SK-N-SH treated with all-trans-retinoic acid at 6 μM for 48 hours (cell line): ENCODE measurements around the gene FAM161B.
A peak's percentile ranks its signal among the peaks of the same experiment; 100 is the strongest.

Source experiments
- ATAC-seq: fragments of 200-7000 bp; cut with Tn5 transposase; 3 replicates; pipeline ENCODE4 v1.9.1; 2020; ENCODE audit warnings: mild to moderate bottlenecking, moderate library complexity
- ARNTL ChIP-seq: fragments of 450-650 bp; formaldehyde crosslinking; IDR thresholded peaks from 2 replicates; pipeline ENCODE4 v1.5.0; 2020; ENCODE audit warnings: low read depth, mild to moderate bottlenecking, moderate library complexity, borderline replicate concordance
- CREB5 ChIP-seq: fragments of 250-450 bp; sonication (Bioruptor Pico); IDR thresholded peaks from 2 replicates; pipeline ENCODE4 v1.5.1; 2020; ENCODE audit warnings: low read depth, mild to moderate bottlenecking, moderate library complexity
- CSDC2 ChIP-seq: fragments of 250-450 bp; sonication (Bioruptor Pico); IDR thresholded peaks from 2 replicates; pipeline ENCODE4 v1.5.0; 2020; ENCODE audit warnings: mild to moderate bottlenecking, moderate library complexity
- GLIS3 ChIP-seq: fragments of 250-450 bp; sonication (Bioruptor Pico); IDR thresholded peaks from 2 replicates; pipeline ENCODE4 v1.5.0; 2020; ENCODE audit warnings: mild to moderate bottlenecking, moderate library complexity
- ISL1 ChIP-seq: fragments of 250-450 bp; sonication (Bioruptor Pico); IDR thresholded peaks from 2 replicates; pipeline ENCODE4 v2.1.2; 2022; ENCODE audit warnings: mild to moderate bottlenecking, moderate library complexity
- OSR1 ChIP-seq: fragments of 250-450 bp; sonication (Bioruptor Pico); IDR thresholded peaks from 2 replicates; pipeline ENCODE4 v1.8.0; 2022; ENCODE audit warnings: moderate library complexity, mild to moderate bottlenecking, inconsistent platforms
- PATZ1 ChIP-seq: fragments of 250-450 bp; sonication (Bioruptor Pico); IDR thresholded peaks from 2 replicates; pipeline ENCODE4 v1.8.0; 2020; ENCODE audit warnings: mild to moderate bottlenecking, moderate library complexity, borderline replicate concordance
- PPARA ChIP-seq: fragments of 250-450 bp; sonication (Bioruptor Pico); IDR thresholded peaks from 2 replicates; pipeline ENCODE4 v1.5.0; 2020; ENCODE audit warnings: mild to moderate bottlenecking, borderline replicate concordance
- RARB ChIP-seq: fragments of 250-450 bp; sonication (Bioruptor Pico); IDR thresholded peaks from 2 replicates; pipeline ENCODE4 v1.8.0; 2021; ENCODE audit warnings: mild to moderate bottlenecking, moderate library complexity
- SNAI2 ChIP-seq: fragments of 250-450 bp; sonication (Bioruptor Pico); IDR thresholded peaks from 2 replicates; pipeline ENCODE4 v1.5.0; 2020; ENCODE audit warnings: mild to moderate bottlenecking, moderate library complexity
- TCF4 ChIP-seq: fragments of 250-450 bp; sonication (Bioruptor Pico); IDR thresholded peaks from 2 replicates; pipeline ENCODE4 v1.8.0; 2021; ENCODE audit warnings: mild to moderate bottlenecking, moderate library complexity, borderline replicate concordance
- TOX ChIP-seq: fragments of 250-450 bp; sonication (Bioruptor Pico); IDR thresholded peaks from 2 replicates; pipeline ENCODE4 v1.8.0; 2021; ENCODE audit warnings: mild to moderate bottlenecking, moderate library complexity, borderline replicate concordance
- TSHZ2 ChIP-seq: fragments of 250-450 bp; sonication (Bioruptor Pico); IDR thresholded peaks from 2 replicates; pipeline ENCODE4 v1.5.0; 2020; ENCODE audit warnings: mild to moderate bottlenecking, moderate library complexity
- ZC3H10 ChIP-seq: fragments of 250-450 bp; sonication (Bioruptor Pico); IDR thresholded peaks from 2 replicates; pipeline ENCODE4 v1.5.1; 2021; ENCODE audit warnings: mild to moderate bottlenecking, moderate library complexity
- ZFP30 ChIP-seq: fragments of 450-650 bp; formaldehyde crosslinking; IDR thresholded peaks from 2 replicates; pipeline ENCODE4 v1.5.0; 2022; ENCODE audit warnings: mild to moderate bottlenecking, moderate library complexity
- ZNF565 ChIP-seq: fragments of 450-650 bp; formaldehyde crosslinking; conservative IDR thresholded peaks from 2 replicates; pipeline ENCODE4 v1.5.0; 2020; ENCODE audit warnings: low read depth, mild to moderate bottlenecking, moderate library complexity
- ZNF70 ChIP-seq: fragments of 450-650 bp; formaldehyde crosslinking; IDR thresholded peaks from 2 replicates; pipeline ENCODE4 v1.5.0; 2020; ENCODE audit warnings: mild to moderate bottlenecking, moderate library complexity
- ZNF8 ChIP-seq: fragments of 450-650 bp; formaldehyde crosslinking; IDR thresholded peaks from 2 replicates; pipeline ENCODE4 v1.5.0; 2020; ENCODE audit warnings: mild to moderate bottlenecking, moderate library complexity
- TF ChIP-seq, protein P1 (sequence below): fragments of 250-450 bp; sonication (Bioruptor Pico); IDR thresholded peaks from 2 replicates; pipeline ENCODE4 v1.8.0; 2021; ENCODE audit warnings: low read depth, mild to moderate bottlenecking, moderate library complexity, borderline replicate concordance

The FAM161B gene, protein sequence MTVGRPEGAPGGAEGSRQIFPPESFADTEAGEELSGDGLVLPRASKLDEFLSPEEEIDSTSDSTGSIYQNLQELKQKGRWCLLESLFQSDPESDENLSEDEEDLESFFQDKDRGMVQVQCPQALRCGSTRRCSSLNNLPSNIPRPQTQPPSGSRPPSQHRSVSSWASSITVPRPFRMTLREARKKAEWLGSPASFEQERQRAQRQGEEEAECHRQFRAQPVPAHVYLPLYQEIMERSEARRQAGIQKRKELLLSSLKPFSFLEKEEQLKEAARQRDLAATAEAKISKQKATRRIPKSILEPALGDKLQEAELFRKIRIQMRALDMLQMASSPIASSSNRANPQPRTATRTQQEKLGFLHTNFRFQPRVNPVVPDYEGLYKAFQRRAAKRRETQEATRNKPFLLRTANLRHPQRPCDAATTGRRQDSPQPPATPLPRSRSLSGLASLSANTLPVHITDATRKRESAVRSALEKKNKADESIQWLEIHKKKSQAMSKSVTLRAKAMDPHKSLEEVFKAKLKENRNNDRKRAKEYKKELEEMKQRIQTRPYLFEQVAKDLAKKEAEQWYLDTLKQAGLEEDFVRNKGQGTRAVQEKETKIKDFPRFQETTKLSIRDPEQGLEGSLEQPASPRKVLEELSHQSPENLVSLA

GRCh38 chr14:73949752-73950734, at the start of gene FAM161B, which contains the start of gene COQ6:
Gene FAM161B, minus strand, starts transcription at chr14:73950094. Its CDS starts 68 bp downstream, at chr14:73950026.
Gene COQ6, plus strand, starts transcription at chr14:73950302. Its CDS starts 31 bp downstream, at chr14:73950333.
- ATAC-seq, result peak; percentile 98
- no peak for TF ChIP-seq TSHZ2 (CRISPR knock-in tag)
- no peak for TF ChIP-seq ZFP30 (CRISPR knock-in tag)
- TF ChIP-seq GLIS3 (CRISPR knock-in tag), result 0 out of 2 replicates have a peak, but pooled peaks have one; percentile 41
- TF ChIP-seq PATZ1 (CRISPR knock-in tag), result no peak

GRCh38 chr14:73998726-73999125, 48.8 kb upstream of the FAM161B start:
- no peak for ATAC-seq
- TF ChIP-seq ARNTL (CRISPR knock-in tag) (no peak), SNAI2 (CRISPR knock-in tag) (no peak), PPARA (CRISPR knock-in tag) (no peak), TSHZ2 (CRISPR knock-in tag) (no peak), ZFP30 (CRISPR knock-in tag) (no peak), ZNF70 (CRISPR knock-in tag) (no peak), ZC3H10 (CRISPR knock-in tag) (no peak), CSDC2 (CRISPR knock-in tag) (no peak), OSR1 (CRISPR knock-in tag) (no peak), PATZ1 (CRISPR knock-in tag) (no peak), RARB (no peak), ISL1 (CRISPR knock-in tag) (no peak), ZNF565 (CRISPR knock-in tag) (no peak), CREB5 (CRISPR knock-in tag) (no peak), TOX (CRISPR knock-in tag) (no peak), GLIS3 (CRISPR knock-in tag) (no peak), ZNF8 (no peak), TCF4 (CRISPR knock-in tag) (no peak)
- TF ChIP-seq, protein P1, sequence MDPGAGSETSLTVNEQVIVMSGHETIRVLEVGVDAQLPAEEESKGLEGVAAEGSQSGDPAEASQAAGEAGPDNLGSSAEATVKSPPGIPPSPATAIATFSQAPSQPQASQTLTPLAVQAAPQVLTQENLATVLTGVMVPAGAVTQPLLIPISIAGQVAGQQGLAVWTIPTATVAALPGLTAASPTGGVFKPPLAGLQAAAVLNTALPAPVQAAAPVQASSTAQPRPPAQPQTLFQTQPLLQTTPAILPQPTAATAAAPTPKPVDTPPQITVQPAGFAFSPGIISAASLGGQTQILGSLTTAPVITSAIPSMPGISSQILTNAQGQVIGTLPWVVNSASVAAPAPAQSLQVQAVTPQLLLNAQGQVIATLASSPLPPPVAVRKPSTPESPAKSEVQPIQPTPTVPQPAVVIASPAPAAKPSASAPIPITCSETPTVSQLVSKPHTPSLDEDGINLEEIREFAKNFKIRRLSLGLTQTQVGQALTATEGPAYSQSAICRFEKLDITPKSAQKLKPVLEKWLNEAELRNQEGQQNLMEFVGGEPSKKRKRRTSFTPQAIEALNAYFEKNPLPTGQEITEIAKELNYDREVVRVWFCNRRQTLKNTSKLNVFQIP (CRISPR knock-in tag), result no peak
